ENCODE measurements around the gene USP43. TPM values are rescaled to one million over a fixed set of nuclear protein-coding genes. Genes with fewer than 3 reads are reported as not detected.
A peak's percentile ranks its signal among the peaks of the same experiment; 100 is the strongest.

Gene USP43
- total and polyA plus RNA-seq, 3 experiments from 2014 or later: 0.22 to 0.31 (median 0.24) TPM

DNA sequence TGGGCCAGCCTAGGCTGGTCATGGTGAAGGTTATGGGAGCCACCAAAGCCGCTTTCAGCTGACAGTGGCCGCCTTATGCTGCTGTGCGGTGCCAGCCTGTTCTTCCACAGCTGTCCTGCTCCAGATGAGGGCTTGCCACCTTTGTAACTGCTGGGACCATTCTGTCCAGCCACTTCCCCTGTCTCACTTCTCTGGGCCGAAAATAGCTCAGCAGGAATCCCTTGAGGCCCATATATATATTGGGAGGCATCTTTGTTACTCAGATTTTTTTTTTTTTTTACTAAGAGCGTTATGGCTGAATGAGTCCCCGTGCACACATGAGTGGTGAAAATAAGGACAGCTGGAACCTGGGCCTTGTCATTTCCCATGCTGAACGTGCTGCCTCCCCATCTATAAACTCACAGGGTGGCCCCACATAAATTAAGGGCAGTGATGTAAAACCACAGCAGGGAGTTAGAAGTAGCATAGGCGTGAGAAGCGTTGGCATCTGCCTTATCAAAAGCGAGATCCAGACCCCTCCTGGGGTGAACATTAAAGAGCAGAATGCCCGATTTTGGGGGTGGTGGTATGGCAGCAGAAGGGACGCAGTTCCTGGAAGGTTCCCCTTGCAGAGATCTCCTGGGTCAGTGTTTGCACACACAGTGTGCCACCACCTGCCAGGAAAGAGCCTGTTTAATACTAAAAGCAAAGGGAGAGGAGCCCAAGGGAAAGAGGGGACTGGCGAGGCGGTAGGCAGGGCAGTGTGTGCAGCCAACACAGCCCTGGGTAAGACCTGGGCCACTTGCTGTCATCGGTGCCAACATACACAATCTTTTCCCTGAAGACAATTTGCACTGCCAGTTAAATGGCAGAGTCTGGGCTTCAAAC is 57.8 kb downstream of the USP43 start:
- Histone ChIP-seq H3K9me3 (ENCODE audit: low read length) (no peaks in the 10 kb centered on the region), H3K27ac (ENCODE audit: low read depth, low read length) (no peak overlapping the region), H3K4me3 (ENCODE audit: low read length) (no peak overlapping the region), H3K36me3 (ENCODE audit: insufficient read depth, low read length) (no peaks in the 10 kb centered on the region), H3K4me1 (ENCODE audit: insufficient read depth, low read length) (no peaks in the 10 kb centered on the region), H3K27me3 (ENCODE audit: insufficient read depth, low read length, poor library complexity, severe bottlenecking) (no peaks in the 10 kb centered on the region)
- Mint-ChIP-seq H3K27ac (peak overlapping the region in 1 of 8 donors; percentile 29), H3K36me3 (peaks cover 0 to 5% (median 2%) of the 10 kb centered on the region in 3 donors), H3K4me1 (no peaks in the 10 kb centered on the region), H3K9me3 (peaks cover 0 to 2% (median 0%) of the 10 kb centered on the region in 5 donors), H3K27me3 (peaks cover 0 to 6% of the 10 kb centered on the region in 2 donors), H3K4me3 (no peak overlapping the region)
- CTCF ChIA-PET: no interaction called here
- POLR2A ChIA-PET: no interaction called here
- no peak for DNase-seq

DNA sequence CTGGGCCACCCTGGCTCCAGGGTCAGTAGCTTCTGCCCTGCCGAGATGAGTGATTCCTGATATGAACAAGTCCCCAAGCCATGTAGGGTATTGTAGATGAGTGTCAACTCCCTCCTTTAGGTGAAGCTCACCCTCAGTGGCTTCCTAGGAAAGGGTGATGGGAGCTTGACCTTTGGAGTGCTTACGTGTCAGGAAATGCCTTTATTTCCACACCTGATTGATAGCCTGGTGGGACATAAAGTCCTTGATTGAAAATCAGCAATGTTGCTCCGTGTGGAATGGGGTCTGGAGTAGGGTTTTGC is 58.4 kb downstream of the USP43 start:
- no peak overlapping the region for H3K27ac ChIP-seq (ENCODE audit: low read depth, low read length)
- no peaks in the 10 kb centered on the region for H3K9me3 ChIP-seq (ENCODE audit: low read length)
- no peaks in the 10 kb centered on the region for H3K4me1 Mint-ChIP-seq
- peaks cover 0 to 2% (median 0%) of the 10 kb centered on the region in 5 donors for H3K9me3 Mint-ChIP-seq
- peaks cover 0 to 5% (median 2%) of the 10 kb centered on the region in 3 donors for H3K36me3 Mint-ChIP-seq
- H3K27ac Mint-ChIP-seq: peak overlapping the region in 1 of 8 donors; percentile 34
- H3K36me3 ChIP-seq (ENCODE audit: insufficient read depth, low read length): no peaks in the 10 kb centered on the region
- peaks cover 0 to 7% of the 10 kb centered on the region in 2 donors for H3K27me3 Mint-ChIP-seq
- CTCF ChIA-PET: no interaction called here
- H3K4me3 Mint-ChIP-seq: no peak overlapping the region
- no peak overlapping the region for H3K4me3 ChIP-seq (ENCODE audit: low read length)
- H3K27me3 ChIP-seq (ENCODE audit: insufficient read depth, low read length, poor library complexity, severe bottlenecking): no peaks in the 10 kb centered on the region
- POLR2A ChIA-PET: no interaction called here
- no peak for DNase-seq
- H3K4me1 ChIP-seq (ENCODE audit: insufficient read depth, low read length): no peaks in the 10 kb centered on the region

DNA sequence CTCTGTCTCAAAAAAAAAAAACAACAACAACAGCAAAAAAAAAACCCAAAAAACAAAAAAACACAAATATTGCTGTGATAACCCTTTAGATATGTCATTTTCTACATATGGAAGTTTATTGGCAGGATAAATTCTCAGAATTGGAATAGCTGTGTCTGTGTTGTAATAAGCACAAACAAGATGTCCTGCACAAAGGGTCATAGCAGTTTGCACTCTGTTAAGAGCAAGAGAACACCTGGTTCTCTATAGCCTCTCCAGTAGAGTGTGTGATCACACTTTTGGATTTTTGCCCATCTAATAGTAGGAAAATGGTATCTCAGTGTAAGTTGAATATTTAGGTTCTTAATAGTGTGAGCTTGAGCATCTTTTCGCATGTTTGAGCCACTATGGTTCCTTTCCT is 60.4 kb downstream of the USP43 start:
- peaks cover 3 to 9% of the 10 kb centered on the region in 2 donors for H3K27me3 Mint-ChIP-seq
- no peak overlapping the region for H3K27ac Mint-ChIP-seq
- Histone ChIP-seq H3K36me3 (ENCODE audit: insufficient read depth, low read length) (no peaks in the 10 kb centered on the region), H3K4me1 (ENCODE audit: insufficient read depth, low read length) (no peaks in the 10 kb centered on the region), H3K9me3 (ENCODE audit: low read length) (no peaks in the 10 kb centered on the region), H3K27me3 (ENCODE audit: insufficient read depth, low read length, poor library complexity, severe bottlenecking) (no peaks in the 10 kb centered on the region), H3K27ac (ENCODE audit: low read depth, low read length) (no peak overlapping the region), H3K4me3 (ENCODE audit: low read length) (no peak overlapping the region)
- peaks cover 0 to 2% (median 0%) of the 10 kb centered on the region in 5 donors for H3K9me3 Mint-ChIP-seq
- DNase-seq: no peak
- no peak overlapping the region for H3K4me3 Mint-ChIP-seq
- POLR2A ChIA-PET: interaction anchor here (0.7 kb wide), 1 partner anchor 498 kb away, joined by 3 read pairs; no protein-coding TSS in a partner anchor
- no peaks in the 10 kb centered on the region for H3K4me1 Mint-ChIP-seq
- peaks cover 0 to 5% (median 5%) of the 10 kb centered on the region in 3 donors for H3K36me3 Mint-ChIP-seq
- CTCF ChIA-PET: no interaction called here

DNA sequence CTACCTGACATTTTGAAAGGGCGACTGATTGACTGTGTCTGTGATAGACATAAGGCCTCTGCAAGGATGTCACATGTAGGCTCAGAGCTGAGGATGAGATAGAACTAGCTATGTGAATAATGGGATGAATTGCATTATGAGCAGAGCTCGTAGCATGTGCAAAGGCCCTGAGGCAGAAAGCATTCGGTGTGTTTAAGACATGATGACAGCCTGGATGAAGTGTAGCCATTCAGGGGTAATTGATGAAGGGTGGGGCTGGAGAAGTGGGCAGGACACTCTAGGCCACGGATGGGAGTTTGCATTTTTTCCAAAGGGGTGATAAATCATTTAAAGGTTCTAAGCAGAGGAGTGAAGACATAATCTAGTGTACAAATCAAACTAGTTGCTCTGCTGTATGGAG is 62.6 kb downstream of the USP43 start:
- Mint-ChIP-seq H3K9me3 (peaks cover 0 to 2% (median 0%) of the 10 kb centered on the region in 5 donors), H3K36me3 (peaks cover 0 to 5% (median 5%) of the 10 kb centered on the region in 3 donors), H3K4me3 (no peak overlapping the region), H3K27ac (no peak overlapping the region), H3K27me3 (peaks cover 3 to 19% of the 10 kb centered on the region in 2 donors), H3K4me1 (no peaks in the 10 kb centered on the region)
- Histone ChIP-seq H3K4me1 (ENCODE audit: insufficient read depth, low read length) (no peaks in the 10 kb centered on the region), H3K36me3 (ENCODE audit: insufficient read depth, low read length) (no peaks in the 10 kb centered on the region), H3K4me3 (ENCODE audit: low read length) (no peak overlapping the region), H3K9me3 (ENCODE audit: low read length) (no peaks in the 10 kb centered on the region), H3K27me3 (ENCODE audit: insufficient read depth, low read length, poor library complexity, severe bottlenecking) (no peaks in the 10 kb centered on the region), H3K27ac (ENCODE audit: low read depth, low read length) (no peak overlapping the region)
- ChIA-PET POLR2A (no interaction called here), CTCF (interaction anchor here (0.7 kb wide), 1 partner anchor 636 kb away, joined by 3 read pairs; no protein-coding TSS in a partner anchor)
- no peak for DNase-seq

DNA sequence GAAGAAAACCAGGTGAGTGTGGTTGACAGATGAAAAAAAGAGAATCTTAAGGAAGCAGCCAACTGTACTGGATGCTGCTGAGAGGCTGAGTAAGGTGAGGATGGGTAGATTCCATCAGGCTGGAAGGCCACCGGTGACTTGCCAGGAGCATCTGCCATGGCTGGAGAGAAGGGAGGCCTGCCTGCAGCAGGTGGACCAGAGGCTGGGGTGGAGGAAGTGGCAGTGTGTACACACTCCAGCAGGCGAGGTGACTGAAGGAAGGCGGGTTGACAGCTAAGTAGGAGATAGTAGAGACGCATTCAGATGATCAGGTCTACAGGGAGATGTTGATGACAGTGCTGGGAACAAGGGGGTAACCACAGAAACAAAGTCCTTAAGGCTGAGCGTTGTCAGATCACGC is 69.5 kb downstream of the USP43 start:
- Histone ChIP-seq H3K36me3 (ENCODE audit: insufficient read depth, low read length) (no peaks in the 10 kb centered on the region), H3K4me3 (ENCODE audit: low read length) (no peak overlapping the region), H3K4me1 (ENCODE audit: insufficient read depth, low read length) (no peaks in the 10 kb centered on the region), H3K27ac (ENCODE audit: low read depth, low read length) (no peak overlapping the region), H3K9me3 (ENCODE audit: low read length) (no peaks in the 10 kb centered on the region), H3K27me3 (ENCODE audit: insufficient read depth, low read length, poor library complexity, severe bottlenecking) (no peaks in the 10 kb centered on the region)
- DNase-seq: no peak
- H3K4me1 Mint-ChIP-seq: no peaks in the 10 kb centered on the region
- H3K36me3 Mint-ChIP-seq: peaks cover 0 to 2% (median 0%) of the 10 kb centered on the region in 3 donors
- POLR2A ChIA-PET: no interaction called here
- peaks cover 0 to 2% (median 0%) of the 10 kb centered on the region in 5 donors for H3K9me3 Mint-ChIP-seq
- CTCF ChIA-PET: no interaction called here
- H3K27me3 Mint-ChIP-seq: peaks cover 6 to 19% of the 10 kb centered on the region in 2 donors
- H3K27ac Mint-ChIP-seq: no peak overlapping the region
- no peak overlapping the region for H3K4me3 Mint-ChIP-seq

- DNase-seq: no peak
- peaks cover 0 to 2% (median 0%) of the 10 kb centered on the region in 5 donors for H3K9me3 Mint-ChIP-seq
- ChIA-PET POLR2A (no interaction called here), CTCF (no interaction called here)
- no peaks in the 10 kb centered on the region for H3K4me1 ChIP-seq (ENCODE audit: insufficient read depth, low read length)
- H3K27me3 Mint-ChIP-seq: peaks cover 6 to 14% of the 10 kb centered on the region in 2 donors
- H3K4me3 Mint-ChIP-seq: no peak overlapping the region
- no peaks in the 10 kb centered on the region for H3K9me3 ChIP-seq (ENCODE audit: low read length)
- H3K27ac Mint-ChIP-seq: no peak overlapping the region
- no peaks in the 10 kb centered on the region for H3K27me3 ChIP-seq (ENCODE audit: insufficient read depth, low read length, poor library complexity, severe bottlenecking)
- H3K4me1 Mint-ChIP-seq: no peaks in the 10 kb centered on the region
- no peak overlapping the region for H3K4me3 ChIP-seq (ENCODE audit: low read length)
- H3K36me3 Mint-ChIP-seq: no peaks in the 10 kb centered on the region
- H3K36me3 ChIP-seq (ENCODE audit: insufficient read depth, low read length): no peaks in the 10 kb centered on the region
- no peak overlapping the region for H3K27ac ChIP-seq (ENCODE audit: low read depth, low read length)
Measured at GRCh38 chr17:9715503-9716016, 70.2 kb downstream of the USP43 start.

- H3K27ac Mint-ChIP-seq: no peak overlapping the region
- Histone ChIP-seq H3K27ac (ENCODE audit: low read depth, low read length) (no peak overlapping the region), H3K36me3 (ENCODE audit: insufficient read depth, low read length) (no peaks in the 10 kb centered on the region), H3K4me3 (ENCODE audit: low read length) (no peak overlapping the region), H3K27me3 (ENCODE audit: insufficient read depth, low read length, poor library complexity, severe bottlenecking) (no peaks in the 10 kb centered on the region), H3K9me3 (ENCODE audit: low read length) (no peaks in the 10 kb centered on the region), H3K4me1 (ENCODE audit: insufficient read depth, low read length) (no peaks in the 10 kb centered on the region)
- no peaks in the 10 kb centered on the region for H3K4me1 Mint-ChIP-seq
- no peaks in the 10 kb centered on the region for H3K36me3 Mint-ChIP-seq
- POLR2A ChIA-PET: no interaction called here
- CTCF ChIA-PET: interaction anchor here (1.2 kb wide), 1 partner anchor 8 kb away, joined by 3 read pairs; no protein-coding TSS in a partner anchor
- H3K9me3 Mint-ChIP-seq: no peaks in the 10 kb centered on the region
- peaks cover 7 to 13% of the 10 kb centered on the region in 2 donors for H3K27me3 Mint-ChIP-seq
- DNase-seq: no peak
- H3K4me3 Mint-ChIP-seq: no peak overlapping the region
Measured at GRCh38 chr17:9725575-9725974, 80.3 kb downstream of the USP43 start.

DNA sequence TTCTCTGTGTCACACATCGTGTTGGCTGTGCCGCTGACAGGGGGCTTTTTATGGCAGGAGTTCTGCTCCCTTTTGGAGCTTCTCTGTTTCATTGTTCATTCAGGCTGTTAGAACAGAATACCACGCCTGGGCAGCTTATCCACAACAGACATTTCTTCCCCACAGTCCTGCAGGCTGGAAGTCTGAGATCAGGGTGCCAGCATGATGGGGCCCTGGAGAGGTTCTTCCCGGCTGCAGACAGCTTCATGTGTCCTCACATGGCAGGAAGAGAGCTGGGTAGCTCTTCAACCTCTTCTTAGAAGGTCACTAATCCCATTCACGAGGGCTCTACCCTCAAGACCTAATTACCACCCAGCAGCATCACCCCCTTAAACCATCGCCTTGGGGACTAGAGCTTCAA is 81.0 kb downstream of the USP43 start:
- Histone ChIP-seq H3K4me1 (ENCODE audit: insufficient read depth, low read length) (no peaks in the 10 kb centered on the region), H3K4me3 (ENCODE audit: low read length) (no peak overlapping the region), H3K9me3 (ENCODE audit: low read length) (no peaks in the 10 kb centered on the region), H3K27me3 (ENCODE audit: insufficient read depth, low read length, poor library complexity, severe bottlenecking) (no peaks in the 10 kb centered on the region), H3K36me3 (ENCODE audit: insufficient read depth, low read length) (no peaks in the 10 kb centered on the region), H3K27ac (ENCODE audit: low read depth, low read length) (no peak overlapping the region)
- no peak overlapping the region for H3K4me3 Mint-ChIP-seq
- ChIA-PET CTCF (interaction anchor here (1.2 kb wide), 1 partner anchor 9 kb away, joined by 3 read pairs; no protein-coding TSS in a partner anchor), POLR2A (no interaction called here)
- no peak overlapping the region for H3K27ac Mint-ChIP-seq
- no peaks in the 10 kb centered on the region for H3K36me3 Mint-ChIP-seq
- DNase-seq: no peak
- peaks cover 7 to 18% of the 10 kb centered on the region in 2 donors for H3K27me3 Mint-ChIP-seq
- H3K4me1 Mint-ChIP-seq: no peaks in the 10 kb centered on the region
- H3K9me3 Mint-ChIP-seq: no peaks in the 10 kb centered on the region
